Measurements from ENCODE around the gene BATF. TPM values are rescaled to one million over a fixed set of nuclear protein-coding genes. Genes with fewer than 3 reads are reported as not detected.

Gene BATF
- total and polyA plus RNA-seq, 2 donors from 2014 or later = 1.6 to 3.7 TPM

GRCh38 chr14:75539561-75540478 lies 17.6 kb downstream of the BATF start:
- H3K4me1 ChIP-seq (ENCODE audit: control insufficient read depth in 2 of 3, insufficient read depth in 2 of 3, low read depth in 1 of 3, low read length in 3 of 3) = peaks cover 0 to 5% (median 0%) of the 10 kb centered on the region in 3 donors
- H3K4me3 ChIP-seq (ENCODE audit: low read length in 3 of 3) = no peak overlapping the region
- H3K27ac ChIP-seq (ENCODE audit: low read depth in 2 of 2, low read length in 2 of 2) = no peak overlapping the region
- intact Hi-C loops (cut with DNase I) = no loop called here
- DNase-seq (no peak), FAIRE-seq (no peak)
- H3K9ac ChIP-seq (ENCODE audit: low read length in 3 of 3) = no peak overlapping the region
- no peaks in the 10 kb centered on the region for H3K27me3 ChIP-seq (ENCODE audit: control insufficient read depth, insufficient read depth, low read length)
- TF ChIP-seq CTCF (IDR thresholded peaks at IDR 0.05; ENCODE audit: borderline replicate concordance, extremely low read depth, insufficient read depth) = no peak
- no peaks in the 10 kb centered on the region for H3K36me3 ChIP-seq (ENCODE audit: control insufficient read depth in 2 of 3, insufficient read depth in 3 of 3, low read length in 3 of 3)
- H3K9me3 ChIP-seq (ENCODE audit: control insufficient read depth in 2 of 3, insufficient read depth in 1 of 3, low read length in 3 of 3) = no peaks in the 10 kb centered on the region

GRCh38 chr14:75540479-75540851 lies 18.2 kb downstream of the BATF start:
- no peaks in the 10 kb centered on the region for H3K9me3 ChIP-seq (ENCODE audit: control insufficient read depth in 2 of 3, insufficient read depth in 1 of 3, low read length in 3 of 3)
- no peak overlapping the region for H3K4me3 ChIP-seq (ENCODE audit: low read length in 3 of 3)
- no peaks in the 10 kb centered on the region for H3K36me3 ChIP-seq (ENCODE audit: control insufficient read depth in 2 of 3, insufficient read depth in 3 of 3, low read length in 3 of 3)
- no peak overlapping the region for H3K9ac ChIP-seq (ENCODE audit: low read length in 3 of 3)
- H3K27me3 ChIP-seq (ENCODE audit: control insufficient read depth, insufficient read depth, low read length) = no peaks in the 10 kb centered on the region
- peaks cover 0 to 5% (median 0%) of the 10 kb centered on the region in 3 donors for H3K4me1 ChIP-seq (ENCODE audit: control insufficient read depth in 2 of 3, insufficient read depth in 2 of 3, low read depth in 1 of 3, low read length in 3 of 3)
- intact Hi-C loops (cut with DNase I) = no loop called here
- no peak for TF ChIP-seq CTCF (IDR thresholded peaks at IDR 0.05; ENCODE audit: borderline replicate concordance, extremely low read depth, insufficient read depth)
- DNase-seq (no peak), FAIRE-seq (no peak)
- H3K27ac ChIP-seq (ENCODE audit: low read depth in 2 of 2, low read length in 2 of 2) = no peak overlapping the region

- DNase-seq = peak in 3 of 5 donors; percentile 26 to 92 (median 40)
- Histone ChIP-seq H3K27me3 (ENCODE audit: control insufficient read depth, insufficient read depth, low read length) (no peaks in the 10 kb centered on the region), H3K4me1 (ENCODE audit: control insufficient read depth in 2 of 3, insufficient read depth in 2 of 3, low read depth in 1 of 3, low read length in 3 of 3) (peaks cover 0 to 5% (median 0%) of the 10 kb centered on the region in 3 donors), H3K9ac (ENCODE audit: low read length in 3 of 3) (no peak overlapping the region), H3K9me3 (ENCODE audit: control insufficient read depth in 2 of 3, insufficient read depth in 1 of 3, low read length in 3 of 3) (no peaks in the 10 kb centered on the region), H3K27ac (ENCODE audit: low read depth in 2 of 2, low read length in 2 of 2) (no peak overlapping the region), H3K36me3 (ENCODE audit: control insufficient read depth in 2 of 3, insufficient read depth in 3 of 3, low read length in 3 of 3) (no peaks in the 10 kb centered on the region), H3K4me3 (ENCODE audit: low read length in 3 of 3) (no peak overlapping the region)
- no peak for TF ChIP-seq CTCF (IDR thresholded peaks at IDR 0.05; ENCODE audit: borderline replicate concordance, extremely low read depth, insufficient read depth)
- intact Hi-C loops (cut with DNase I) = no loop called here
- FAIRE-seq = no peak
Observed at GRCh38 chr14:75542588-75543091, 20.4 kb downstream of the BATF start.

All from kidney (tissue), 14 donors.